ENCODE data around the gene CLDN9. TPM values are rescaled to one million over a fixed set of nuclear protein-coding genes. Genes with fewer than 3 reads are reported as not detected.

The CLDN9 gene
- total RNA-seq, 1 experiment from 2014 or later, result not detected

- Histone ChIP-seq H3K4me3 (ENCODE audit: low read length) (no peak overlapping the region), H3K9ac (ENCODE audit: low read length) (no peak overlapping the region), H3K79me2 (ENCODE audit: low read length) (no peaks in the 10 kb centered on the region), H4K20me1 (ENCODE audit: insufficient read depth, low read depth, low read length) (no peaks in the 10 kb centered on the region), H3K36me3 (ENCODE audit: insufficient read depth, low read length) (no peaks in the 10 kb centered on the region), H3K27ac (ENCODE audit: low read length) (no peak overlapping the region), H3K4me2 (ENCODE audit: low read depth, low read length, poor library complexity, severe bottlenecking) (no peak overlapping the region), H3K4me1 (ENCODE audit: low read length) (peaks cover 10% of the 10 kb centered on the region), H2AFZ (ENCODE audit: low read length) (no peak overlapping the region), H3K27me3 (ENCODE audit: low read length) (no peaks in the 10 kb centered on the region), H3K9me2 (replicated peaks; ENCODE audit: insufficient read depth, low read length) (no peaks in the 10 kb centered on the region), H3K9me3 (ENCODE audit: low read length) (no peaks in the 10 kb centered on the region)
- DNase-seq, result no peak
Observed at GRCh38 chr16:3015865-3016521, 3.3 kb downstream of the CLDN9 start.

GRCh38 chr16:3017344-3017743 lies 4.6 kb downstream of the CLDN9 start:
- no peaks in the 10 kb centered on the region for H3K27me3 ChIP-seq (ENCODE audit: low read length)
- no peaks in the 10 kb centered on the region for H3K9me3 ChIP-seq (ENCODE audit: low read length)
- no peak overlapping the region for H3K27ac ChIP-seq (ENCODE audit: low read length)
- H3K4me2 ChIP-seq (ENCODE audit: low read depth, low read length, poor library complexity, severe bottlenecking), result no peak overlapping the region
- H2AFZ ChIP-seq (ENCODE audit: low read length), result no peak overlapping the region
- peaks cover 22% of the 10 kb centered on the region for H3K4me1 ChIP-seq (ENCODE audit: low read length)
- no peaks in the 10 kb centered on the region for H3K9me2 ChIP-seq (replicated peaks; ENCODE audit: insufficient read depth, low read length)
- no peaks in the 10 kb centered on the region for H4K20me1 ChIP-seq (ENCODE audit: insufficient read depth, low read depth, low read length)
- DNase-seq, result no peak
- H3K36me3 ChIP-seq (ENCODE audit: insufficient read depth, low read length), result no peaks in the 10 kb centered on the region
- no peaks in the 10 kb centered on the region for H3K79me2 ChIP-seq (ENCODE audit: low read length)
- no peak overlapping the region for H3K9ac ChIP-seq (ENCODE audit: low read length)
- no peak overlapping the region for H3K4me3 ChIP-seq (ENCODE audit: low read length)

GRCh38 chr16:3017794-3018506 lies 5.2 kb downstream of the CLDN9 start, which contains the start of gene CLDN6:
Gene CLDN6, minus strand, starts transcription at chr16:3018183. Its CDS starts 2,162 bp downstream, at chr16:3016021.
- peak; percentile 65 for DNase-seq
- Histone ChIP-seq H3K27ac (ENCODE audit: low read length) (no peak within 1 kb of the TSS), H3K4me2 (ENCODE audit: low read depth, low read length, poor library complexity, severe bottlenecking) (no peak within 1 kb of the TSS), H2AFZ (ENCODE audit: low read length) (no peak within 1 kb of the TSS), H3K9me2 (replicated peaks; ENCODE audit: insufficient read depth, low read length) (no peaks in the 10 kb centered on the region), H3K36me3 (ENCODE audit: insufficient read depth, low read length) (no peaks in the 10 kb centered on the region), H3K79me2 (ENCODE audit: low read length) (no peaks in the 10 kb centered on the region), H3K4me3 (ENCODE audit: low read length) (no peak within 1 kb of the TSS), H4K20me1 (ENCODE audit: insufficient read depth, low read depth, low read length) (no peaks in the 10 kb centered on the region), H3K9ac (ENCODE audit: low read length) (no peak within 1 kb of the TSS), H3K9me3 (ENCODE audit: low read length) (no peaks in the 10 kb centered on the region), H3K27me3 (ENCODE audit: low read length) (no peaks in the 10 kb centered on the region), H3K4me1 (ENCODE audit: low read length) (peaks cover 29% of the 10 kb centered on the region)

- Histone ChIP-seq H2AFZ (ENCODE audit: low read length) (peak overlapping the region; percentile 84), H3K4me3 (ENCODE audit: low read length) (peak overlapping the region; percentile 70), H3K4me1 (ENCODE audit: low read length) (peaks cover 34% of the 10 kb centered on the region), H3K9me3 (ENCODE audit: low read length) (no peaks in the 10 kb centered on the region), H4K20me1 (ENCODE audit: insufficient read depth, low read depth, low read length) (no peaks in the 10 kb centered on the region), H3K9ac (ENCODE audit: low read length) (peak overlapping the region; percentile 78; the same call in 1 of the 2 replicates), H3K4me2 (ENCODE audit: low read depth, low read length, poor library complexity, severe bottlenecking) (peak overlapping the region; percentile 82), H3K9me2 (replicated peaks; ENCODE audit: insufficient read depth, low read length) (no peaks in the 10 kb centered on the region), H3K36me3 (ENCODE audit: insufficient read depth, low read length) (no peaks in the 10 kb centered on the region), H3K79me2 (ENCODE audit: low read length) (no peaks in the 10 kb centered on the region), H3K27ac (ENCODE audit: low read length) (no peak overlapping the region), H3K27me3 (ENCODE audit: low read length) (no peaks in the 10 kb centered on the region)
- DNase-seq, result no peak
Observed at GRCh38 chr16:3019594-3020246, 7.0 kb downstream of the CLDN9 start.

- Histone ChIP-seq H3K79me2 (ENCODE audit: low read length) (peaks cover 3% of the 10 kb centered on the region), H3K9me3 (ENCODE audit: low read length) (no peaks in the 10 kb centered on the region), H3K4me2 (ENCODE audit: low read depth, low read length, poor library complexity, severe bottlenecking) (peak within 1 kb of the TSS; percentile 82), H3K27me3 (ENCODE audit: low read length) (no peaks in the 10 kb centered on the region), H4K20me1 (ENCODE audit: insufficient read depth, low read depth, low read length) (0 out of 2 replicates have a peak, but pooled peaks cover under 1% of the 10 kb centered on the region), H3K9ac (ENCODE audit: low read length) (peak within 1 kb of the TSS; percentile 78), H2AFZ (ENCODE audit: low read length) (peak within 1 kb of the TSS; percentile 91), H3K4me3 (ENCODE audit: low read length) (peak within 1 kb of the TSS; percentile 70), H3K9me2 (replicated peaks; ENCODE audit: insufficient read depth, low read length) (no peaks in the 10 kb centered on the region), H3K4me1 (ENCODE audit: low read length) (peaks cover 38% of the 10 kb centered on the region), H3K36me3 (ENCODE audit: insufficient read depth, low read length) (no peaks in the 10 kb centered on the region), H3K27ac (ENCODE audit: low read length) (no peak within 1 kb of the TSS)
- DNase-seq, result peak; percentile 94
Observed at GRCh38 chr16:3020247-3020603, 7.5 kb downstream of the CLDN9 start, which contains the start of gene TNFRSF12A. Gene TNFRSF12A, plus strand, starts transcription at chr16:3020368. Its CDS starts 30 bp downstream, at chr16:3020398.

GRCh38 chr16:3020604-3021448 lies 8.1 kb downstream of the CLDN9 start:
- peak overlapping the region; percentile 91 for H2AFZ ChIP-seq (ENCODE audit: low read length)

GRCh38 chr16:3021449-3022207 lies 8.9 kb downstream of the CLDN9 start:
- Histone ChIP-seq H3K4me2 (ENCODE audit: low read depth, low read length, poor library complexity, severe bottlenecking) (peak overlapping the region; percentile 82), H3K4me3 (ENCODE audit: low read length) (peak overlapping the region; percentile 70), H3K9me2 (replicated peaks; ENCODE audit: insufficient read depth, low read length) (no peaks in the 10 kb centered on the region), H3K4me1 (ENCODE audit: low read length) (peaks cover 41% of the 10 kb centered on the region), H4K20me1 (ENCODE audit: insufficient read depth, low read depth, low read length) (0 out of 2 replicates have a peak, but pooled peaks cover 3% of the 10 kb centered on the region), H3K9ac (ENCODE audit: low read length) (peak overlapping the region; percentile 78), H3K79me2 (ENCODE audit: low read length) (peaks cover 4% of the 10 kb centered on the region), H2AFZ (ENCODE audit: low read length) (peak overlapping the region; percentile 69; the same call in 1 of the 2 replicates), H3K36me3 (ENCODE audit: insufficient read depth, low read length) (no peaks in the 10 kb centered on the region; the same call in 1 of the 2 replicates), H3K27me3 (ENCODE audit: low read length) (no peaks in the 10 kb centered on the region), H3K27ac (ENCODE audit: low read length) (peak overlapping the region; percentile 55), H3K9me3 (ENCODE audit: low read length) (no peaks in the 10 kb centered on the region)
- peak; percentile 93 for DNase-seq

More at GRCh38 chr16:3020604-3021448, 8.1 kb downstream of the CLDN9 start:
- Histone ChIP-seq H3K27ac (ENCODE audit: low read length) (no peak overlapping the region), H3K4me3 (ENCODE audit: low read length) (peak overlapping the region; percentile 70), H3K27me3 (ENCODE audit: low read length) (no peaks in the 10 kb centered on the region), H3K9me2 (replicated peaks; ENCODE audit: insufficient read depth, low read length) (no peaks in the 10 kb centered on the region), H3K4me1 (ENCODE audit: low read length) (peaks cover 41% of the 10 kb centered on the region), H3K36me3 (ENCODE audit: insufficient read depth, low read length) (no peaks in the 10 kb centered on the region; the same call in 1 of the 2 replicates), H3K9ac (ENCODE audit: low read length) (peak overlapping the region; percentile 78), H3K9me3 (ENCODE audit: low read length) (no peaks in the 10 kb centered on the region), H3K79me2 (ENCODE audit: low read length) (peaks cover 4% of the 10 kb centered on the region), H3K4me2 (ENCODE audit: low read depth, low read length, poor library complexity, severe bottlenecking) (peak overlapping the region; percentile 82), H4K20me1 (ENCODE audit: insufficient read depth, low read depth, low read length) (0 out of 2 replicates have a peak, but pooled peaks cover 3% of the 10 kb centered on the region)
- peak; percentile 71 for DNase-seq
